Fibroblast of lung (primary cell): ENCODE measurements around the gene MNT.

Experiments
- CTCF ChIP-seq, 2 donors: IDR thresholded peaks in 1 of 2; conservative IDR thresholded peaks in 1 of 2; 1 replicate in 1 of 2; 2 replicates in 1 of 2; pipeline ENCODE4 v1.5.1; 2011 to 2012; ENCODE audit warnings: low read length in 2 of 2, control low read depth in 1 of 2, inconsistent platforms in 1 of 2, low read depth in 1 of 2, mild to moderate bottlenecking in 1 of 2
- EZH2 ChIP-seq: IDR thresholded peaks from 2 replicates; pipeline ENCODE4 v1.5.1; 2012; ENCODE audit warnings: low read length, control low read depth, mild to moderate bottlenecking; ENCODE audit errors: missing control alignments

- TF ChIP-seq CTCF (conservative IDR thresholded peaks at IDR 0.05 in 1 of 2, IDR thresholded peaks at IDR 0.05 in 1 of 2; ENCODE audit: low read depth in 1 of 2, low read length in 2 of 2) (no peak), EZH2 (no peak)
Measured at GRCh38 chr17:2433696-2434095, 32.8 kb upstream of the MNT start.
